H7 (cell line): Measurements from ENCODE around the gene SGMS1. TPM values are rescaled to one million over a fixed set of nuclear protein-coding genes. Genes with fewer than 3 reads are reported as not detected.
A peak's percentile ranks its signal among the peaks of the same experiment; 100 is the strongest.
"Not testable (repeated sequence)": the region's sequence is repeated elsewhere in the genome, so short reads cannot be mapped to it uniquely, and the experiment has no call there.

Source experiments
- DNase-seq: peaks from one replicate; pipeline ENCODE4 v3.0.0; 2012
- H3K27me3 ChIP-seq: 2 replicates; pipeline ENCODE4 v1.6.0; 2011; ENCODE audit warnings: mild to moderate bottlenecking, low read length; ENCODE audit not compliant: control insufficient read depth, insufficient read depth
- H3K36me3 ChIP-seq: replicated peaks from 2 replicates; pipeline ENCODE4 v1.5.1; 2011; ENCODE audit warnings: low read length; ENCODE audit not compliant: control insufficient read depth, insufficient read depth
- H3K4me3 ChIP-seq: 2 replicates; pipeline ENCODE4 v1.5.1; 2011; ENCODE audit warnings: low read depth, mild to moderate bottlenecking, control low read depth, low read length, moderate library complexity; ENCODE audit not compliant: insufficient read depth
- total RNA-seq: library from RNA; depleted of rRNA; stranded (reverse); fragments of >200 nt; shearing (Covaris generic); gene quantifications from 2 replicates; pipeline ENCODE4 v1.2.3, GENCODE V29; 2014

The SGMS1 gene
- total RNA-seq, 1 experiment from 2014 or later, result 19.4 TPM

GRCh38 chr10:50574305-50574704 is 49.5 kb downstream of the SGMS1 start:
- Histone ChIP-seq H3K36me3 (no peaks in the 10 kb centered on the region), H3K27me3 (no peaks in the 10 kb centered on the region), H3K4me3 (no peak overlapping the region)
- no peak for DNase-seq

- Histone ChIP-seq H3K4me3 (no peak overlapping the region), H3K36me3 (no peaks in the 10 kb centered on the region)
- no peak for DNase-seq
Measured at GRCh38 chr10:50572017-50572491, 51.7 kb downstream of the SGMS1 start.

GRCh38 chr10:50568750-50569149 is 55.0 kb downstream of the SGMS1 start:
- not testable (repeated sequence) for DNase-seq, H3K36me3 ChIP-seq, H3K27me3 ChIP-seq, H3K4me3 ChIP-seq

More at GRCh38 chr10:50572017-50572491, 51.7 kb downstream of the SGMS1 start:
- H3K27me3 ChIP-seq, result no peaks in the 10 kb centered on the region

- Histone ChIP-seq H3K4me3 (no peak overlapping the region), H3K27me3 (no peaks in the 10 kb centered on the region), H3K36me3 (no peaks in the 10 kb centered on the region)
- DNase-seq, result no peak
Measured at GRCh38 chr10:50567384-50567783, 56.4 kb downstream of the SGMS1 start.

GRCh38 chr10:50566150-50566549 is 57.6 kb downstream of the SGMS1 start:
- no peaks in the 10 kb centered on the region for H3K36me3 ChIP-seq
- no peaks in the 10 kb centered on the region for H3K27me3 ChIP-seq
- H3K4me3 ChIP-seq, result no peak overlapping the region
- no peak for DNase-seq

- no peak overlapping the region for H3K4me3 ChIP-seq
- no peaks in the 10 kb centered on the region for H3K36me3 ChIP-seq
- DNase-seq, result no peak
- H3K27me3 ChIP-seq, result no peaks in the 10 kb centered on the region
Measured at GRCh38 chr10:50565301-50566083, 58.3 kb downstream of the SGMS1 start.

- no peaks in the 10 kb centered on the region for H3K36me3 ChIP-seq
- H3K27me3 ChIP-seq, result no peaks in the 10 kb centered on the region
- DNase-seq, result no peak
- H3K4me3 ChIP-seq, result no peak overlapping the region
Measured at GRCh38 chr10:50563906-50564305, 59.9 kb downstream of the SGMS1 start.

- Histone ChIP-seq H3K4me3 (no peak overlapping the region), H3K27me3 (no peaks in the 10 kb centered on the region), H3K36me3 (no peaks in the 10 kb centered on the region)
- DNase-seq, result peak; percentile 59
Measured at GRCh38 chr10:50561816-50562215, 61.9 kb downstream of the SGMS1 start.

- DNase-seq, result no peak
- H3K27me3 ChIP-seq, result no peaks in the 10 kb centered on the region
- H3K36me3 ChIP-seq, result no peaks in the 10 kb centered on the region
- no peak overlapping the region for H3K4me3 ChIP-seq
Measured at GRCh38 chr10:50561266-50561665, 62.5 kb downstream of the SGMS1 start.

- H3K27me3 ChIP-seq, result no peaks in the 10 kb centered on the region
- H3K4me3 ChIP-seq, result no peak overlapping the region
- no peak for DNase-seq
- H3K36me3 ChIP-seq, result no peaks in the 10 kb centered on the region
Measured at GRCh38 chr10:50560370-50560769, 63.4 kb downstream of the SGMS1 start.

GRCh38 chr10:50558371-50558770 is 65.4 kb downstream of the SGMS1 start:
- no peak for DNase-seq
- Histone ChIP-seq H3K4me3 (no peak overlapping the region), H3K27me3 (no peaks in the 10 kb centered on the region), H3K36me3 (no peaks in the 10 kb centered on the region)

- no peak for DNase-seq
- H3K36me3 ChIP-seq, result no peaks in the 10 kb centered on the region
- no peak overlapping the region for H3K4me3 ChIP-seq
- H3K27me3 ChIP-seq, result no peaks in the 10 kb centered on the region
Measured at GRCh38 chr10:50557130-50557682, 66.5 kb downstream of the SGMS1 start.

- Histone ChIP-seq H3K27me3 (no peaks in the 10 kb centered on the region), H3K36me3 (no peaks in the 10 kb centered on the region), H3K4me3 (no peak overlapping the region)
- DNase-seq, result no peak
Measured at GRCh38 chr10:50556237-50557120, 67.3 kb downstream of the SGMS1 start.

GRCh38 chr10:50554995-50555568 is 68.7 kb downstream of the SGMS1 start:
- Histone ChIP-seq H3K4me3 (no peak overlapping the region), H3K27me3 (no peaks in the 10 kb centered on the region), H3K36me3 (no peaks in the 10 kb centered on the region)
- no peak for DNase-seq
